ENCODE measurements around the gene ADAM22. TPM values are rescaled to one million over a fixed set of nuclear protein-coding genes. Genes with fewer than 3 reads are reported as not detected.

Gene ADAM22
- total and polyA plus RNA-seq, 2 experiments from 2014 or later: 0.09 to 0.54 TPM

- TF ChIP-seq EZH2phosphoT487 (IDR thresholded peaks at IDR 0.05; ENCODE audit: insufficient read depth, low read depth) (no peak), EZH2 (IDR thresholded peaks at IDR 0.05; ENCODE audit: insufficient read depth, poor library complexity, severe bottlenecking) (no peak)
- H3K9me2 ChIP-seq (ENCODE audit: insufficient read depth): no peaks in the 10 kb centered on the region
- no peaks in the 10 kb centered on the region for H3K27me3 ChIP-seq (replicated peaks; ENCODE audit: insufficient read depth)
- H3K4me3 ChIP-seq: no peak overlapping the region
- H2AFZ ChIP-seq: no peak overlapping the region
- H3K36me3 ChIP-seq (ENCODE audit: low read depth): peaks cover 26% of the 10 kb centered on the region
- H3K9ac ChIP-seq: no peak overlapping the region
- H3K4me1 ChIP-seq (ENCODE audit: insufficient read depth): peaks cover 5% of the 10 kb centered on the region; the same call in 1 of the 2 replicates
- no peaks in the 10 kb centered on the region for H3K79me2 ChIP-seq (ENCODE audit: insufficient read depth)
- no peaks in the 10 kb centered on the region for H4K20me1 ChIP-seq (ENCODE audit: insufficient read depth)
- in situ Hi-C loops (cut with MboI): no loop called here
- H3F3A ChIP-seq (ENCODE audit: insufficient read depth): peaks cover 10% of the 10 kb centered on the region; the same call in 1 of the 2 replicates
- no peak overlapping the region for H3K27ac ChIP-seq
- H3K9me3 ChIP-seq (ENCODE audit: low read depth): no peaks in the 10 kb centered on the region
- no peak overlapping the region for H3K4me2 ChIP-seq (ENCODE audit: unreplicated experiment)
- no peak for DNase-seq
Measured at GRCh38 chr7:88201305-88201704, 267.3 kb downstream of the ADAM22 start.

- Histone ChIP-seq H3K4me3 (no peak overlapping the region), H3K9me3 (ENCODE audit: low read depth) (no peaks in the 10 kb centered on the region), H3K27ac (no peak overlapping the region), H4K20me1 (ENCODE audit: insufficient read depth) (no peaks in the 10 kb centered on the region), H3F3A (ENCODE audit: insufficient read depth) (peaks cover 10% of the 10 kb centered on the region; the same call in 1 of the 2 replicates), H3K4me1 (ENCODE audit: insufficient read depth) (peaks cover 5% of the 10 kb centered on the region; the same call in 1 of the 2 replicates), H2AFZ (no peak overlapping the region), H3K27me3 (replicated peaks; ENCODE audit: insufficient read depth) (no peaks in the 10 kb centered on the region), H3K79me2 (ENCODE audit: insufficient read depth) (no peaks in the 10 kb centered on the region), H3K4me2 (ENCODE audit: unreplicated experiment) (no peak overlapping the region), H3K9me2 (ENCODE audit: insufficient read depth) (no peaks in the 10 kb centered on the region), H3K36me3 (ENCODE audit: low read depth) (peaks cover 34% of the 10 kb centered on the region), H3K9ac (no peak overlapping the region)
- no peak for DNase-seq
- in situ Hi-C loops (cut with MboI): no loop called here
- 81 to 82% methylated on average over 5 of the region's 5 CpGs for WGBS, 2 experiments (ENCODE audit: low coverage in 1 of 2, low lambda C conversion rate in 2 of 2, missing lambda C conversion rate in 2 of 2)
- TF ChIP-seq EZH2phosphoT487 (IDR thresholded peaks at IDR 0.05; ENCODE audit: insufficient read depth, low read depth): no peak
- no peak for TF ChIP-seq EZH2 (IDR thresholded peaks at IDR 0.05; ENCODE audit: insufficient read depth, poor library complexity, severe bottlenecking)
Measured at GRCh38 chr7:88202278-88202677, 268.2 kb downstream of the ADAM22 start.

GRCh38 chr7:88202799-88203198 is 268.7 kb downstream of the ADAM22 start:
- H3K27me3 ChIP-seq (replicated peaks; ENCODE audit: insufficient read depth): no peaks in the 10 kb centered on the region
- TF ChIP-seq EZH2phosphoT487 (IDR thresholded peaks at IDR 0.05; ENCODE audit: insufficient read depth, low read depth) (no peak), EZH2 (IDR thresholded peaks at IDR 0.05; ENCODE audit: insufficient read depth, poor library complexity, severe bottlenecking) (no peak)
- no peaks in the 10 kb centered on the region for H3K9me3 ChIP-seq (ENCODE audit: low read depth)
- no peaks in the 10 kb centered on the region for H3K79me2 ChIP-seq (ENCODE audit: insufficient read depth)
- H3K27ac ChIP-seq: no peak overlapping the region
- H3K4me2 ChIP-seq (ENCODE audit: unreplicated experiment): no peak overlapping the region
- H3K36me3 ChIP-seq (ENCODE audit: low read depth): peaks cover 39% of the 10 kb centered on the region
- H2AFZ ChIP-seq: no peak overlapping the region
- in situ Hi-C loops (cut with MboI): no loop called here
- H3K9me2 ChIP-seq (ENCODE audit: insufficient read depth): no peaks in the 10 kb centered on the region
- no peak overlapping the region for H3K9ac ChIP-seq
- H4K20me1 ChIP-seq (ENCODE audit: insufficient read depth): no peaks in the 10 kb centered on the region
- DNase-seq: no peak
- H3K4me1 ChIP-seq (ENCODE audit: insufficient read depth): peaks cover 5% of the 10 kb centered on the region; the same call in 1 of the 2 replicates
- 81% methylated on average over 3 of the region's 3 CpGs for WGBS, 2 experiments (ENCODE audit: low coverage in 1 of 2, low lambda C conversion rate in 2 of 2, missing lambda C conversion rate in 2 of 2)
- H3K4me3 ChIP-seq: no peak overlapping the region
- peaks cover 10% of the 10 kb centered on the region; the same call in 1 of the 2 replicates for H3F3A ChIP-seq (ENCODE audit: insufficient read depth)

- Histone ChIP-seq H3F3A (ENCODE audit: insufficient read depth) (peaks cover 10% of the 10 kb centered on the region; the same call in 1 of the 2 replicates), H3K9me3 (ENCODE audit: low read depth) (no peaks in the 10 kb centered on the region), H3K4me3 (no peak overlapping the region), H3K4me2 (ENCODE audit: unreplicated experiment) (no peak overlapping the region), H3K27me3 (replicated peaks; ENCODE audit: insufficient read depth) (no peaks in the 10 kb centered on the region), H3K27ac (no peak overlapping the region), H3K79me2 (ENCODE audit: insufficient read depth) (no peaks in the 10 kb centered on the region), H4K20me1 (ENCODE audit: insufficient read depth) (no peaks in the 10 kb centered on the region), H3K9ac (no peak overlapping the region), H3K36me3 (ENCODE audit: low read depth) (peaks cover 45% of the 10 kb centered on the region), H3K9me2 (ENCODE audit: insufficient read depth) (no peaks in the 10 kb centered on the region), H3K4me1 (ENCODE audit: insufficient read depth) (peaks cover 5% of the 10 kb centered on the region; the same call in 1 of the 2 replicates), H2AFZ (no peak overlapping the region)
- WGBS, 2 experiments (ENCODE audit: low coverage in 1 of 2, low lambda C conversion rate in 2 of 2, missing lambda C conversion rate in 2 of 2): 45 to 48% methylated on average over 4 of the region's 4 CpGs
- DNase-seq: no peak
- in situ Hi-C loops (cut with MboI): no loop called here
- TF ChIP-seq EZH2phosphoT487 (IDR thresholded peaks at IDR 0.05; ENCODE audit: insufficient read depth, low read depth) (no peak), EZH2 (IDR thresholded peaks at IDR 0.05; ENCODE audit: insufficient read depth, poor library complexity, severe bottlenecking) (no peak)
Measured at GRCh38 chr7:88203401-88203800, 269.4 kb downstream of the ADAM22 start.

Measured in GM23248 (cell line).